Right kidney (tissue), 9 donors: ENCODE results near the gene ZNF394.
"Not testable (repeated sequence)": the region's sequence is repeated elsewhere in the genome, so short reads cannot be mapped to it uniquely, and the experiment has no call there.

ENCODE experiments used
- DNase-seq: peaks from one replicate; pipeline ENCODE4 v3.0.0-alpha.2; 2016
- long read RNA-seq, 8 donors: transcript quantifications; one replicate each; lab custom pipeline, GENCODE V29; 2026

The ZNF394 gene
- long read RNA-seq, donor 1, partial matches to known transcripts = 0 of 6 reads
- long read RNA-seq, donor 1, other reads (novel, unspliced or antisense) = 0 of 6 reads
- long read RNA-seq, donor 2, partial matches to known transcripts = 0 of 2 reads
- long read RNA-seq, donor 2, other reads (novel, unspliced or antisense) = 0 of 2 reads
- long read RNA-seq, donor 3, partial matches to known transcripts = 0 of 3 reads
- long read RNA-seq, donor 3, other reads (novel, unspliced or antisense) = 0 of 3 reads
- long read RNA-seq, donor 4, partial matches to known transcripts = 6 of 10 reads
- long read RNA-seq, donor 4, other reads (novel, unspliced or antisense) = 0 of 10 reads
- long read RNA-seq, donor 5, partial matches to known transcripts = 0 of 6 reads
- long read RNA-seq, donor 5, other reads (novel, unspliced or antisense) = 0 of 6 reads
- long read RNA-seq, donor 6, transcript ZNF394-201 (3 exons, 2,179 nt) = major isoform, 5 of 6 reads
- long read RNA-seq, donor 6, partial matches to known transcripts = 0 of 6 reads
- long read RNA-seq, donor 6, other reads (novel, unspliced or antisense) = 0 of 6 reads
- long read RNA-seq, donor 7, transcript ZNF394-201 (3 exons, 2,179 nt) = major isoform, 5 of 9 reads
- long read RNA-seq, donor 7, partial matches to known transcripts = 0 of 9 reads
- long read RNA-seq, donor 7, other reads (novel, unspliced or antisense) = 0 of 9 reads
- long read RNA-seq, donor 8, partial matches to known transcripts = 0 of 5 reads
- long read RNA-seq, donor 8, other reads (novel, unspliced or antisense) = 0 of 5 reads

DNA sequence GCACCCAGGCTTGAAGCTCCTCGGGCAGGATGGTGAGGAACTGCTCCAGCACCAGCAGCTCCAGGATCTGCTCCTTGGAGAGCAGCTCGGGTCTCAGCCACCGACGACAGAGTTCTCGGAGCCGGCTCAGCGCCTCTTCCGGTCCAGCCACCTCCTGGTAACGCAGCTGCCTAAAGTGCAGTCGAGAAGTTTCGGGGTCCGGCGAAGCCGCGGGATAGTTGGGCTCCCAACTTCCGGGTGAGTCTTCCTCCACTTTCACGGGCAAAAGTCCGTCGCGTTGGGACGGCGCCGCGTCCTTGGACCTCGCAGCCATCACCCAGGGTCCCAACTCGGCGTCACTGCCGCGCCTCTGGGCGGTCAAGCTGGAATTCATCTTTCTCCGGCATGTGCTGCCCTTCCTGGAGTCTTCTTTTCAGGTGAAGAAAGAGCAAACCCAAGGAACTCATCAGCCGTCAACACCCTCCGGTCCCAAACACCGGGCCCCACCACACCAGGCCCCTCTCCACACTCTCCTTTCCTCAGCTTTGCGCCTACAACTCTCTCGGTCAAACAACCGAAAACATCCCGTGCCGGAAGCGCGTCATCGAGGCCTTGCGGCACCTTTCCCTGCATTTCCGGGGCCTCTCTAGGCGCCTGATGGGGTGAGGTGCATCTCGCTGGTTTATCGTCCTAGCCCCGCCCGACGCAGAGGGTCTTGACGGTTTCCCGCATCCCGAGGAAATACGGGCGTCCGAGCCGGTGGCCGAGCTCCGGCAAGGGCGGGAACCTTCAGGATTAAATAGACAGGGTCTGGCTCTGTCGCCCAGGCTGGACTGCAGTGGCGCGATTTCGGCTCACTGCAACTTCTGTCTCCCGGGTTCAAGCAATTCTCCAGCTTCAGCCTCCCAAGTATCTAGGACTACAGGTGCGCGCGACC, at the start of gene ZNF394:
Gene ZNF394 (minus strand): TSS at position 561 of the 916 bp plus-strand sequence. CDS start 188 bp downstream, at position 373.
- peak; percentile 90 for DNase-seq

DNA sequence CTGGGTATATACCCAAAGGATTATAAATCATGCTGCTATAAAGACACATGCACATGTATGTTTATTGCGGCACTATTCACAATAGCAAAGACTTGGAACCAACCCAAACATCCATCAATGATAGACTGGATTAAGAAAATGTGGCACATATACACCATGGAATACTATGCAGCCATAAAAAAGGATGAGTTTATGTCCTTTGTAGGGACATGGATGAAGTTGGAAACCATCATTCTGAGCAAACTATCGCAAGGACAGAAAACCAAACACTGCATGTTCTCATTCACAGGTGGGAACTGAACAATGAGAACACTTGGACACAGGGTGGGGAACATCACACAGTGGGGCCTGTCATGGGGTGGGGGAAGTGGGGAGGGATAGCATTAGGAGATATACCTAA, 49.5 kb upstream of the ZNF394 start:
- not testable (repeated sequence) for DNase-seq

DNA sequence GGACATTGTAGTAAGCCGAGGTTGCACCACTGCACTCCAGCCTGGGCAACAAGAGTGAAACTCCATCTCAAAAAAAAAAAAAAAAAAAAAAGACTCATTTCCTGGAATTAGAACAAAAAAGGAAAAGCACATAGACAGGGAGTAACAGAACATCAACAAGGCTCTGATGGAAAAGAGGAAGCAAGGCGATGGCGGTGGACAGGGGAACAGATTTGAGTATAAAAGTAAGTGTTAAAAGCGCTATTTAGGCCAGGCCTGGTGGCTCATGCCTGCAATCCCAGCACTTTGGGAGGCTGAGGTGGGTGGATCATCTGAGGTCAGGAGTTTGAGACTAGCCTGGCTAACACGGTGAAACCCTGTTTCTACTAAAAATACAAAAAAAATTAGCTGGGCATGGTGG, 45.2 kb upstream of the ZNF394 start:
- not testable (repeated sequence) for DNase-seq

DNA sequence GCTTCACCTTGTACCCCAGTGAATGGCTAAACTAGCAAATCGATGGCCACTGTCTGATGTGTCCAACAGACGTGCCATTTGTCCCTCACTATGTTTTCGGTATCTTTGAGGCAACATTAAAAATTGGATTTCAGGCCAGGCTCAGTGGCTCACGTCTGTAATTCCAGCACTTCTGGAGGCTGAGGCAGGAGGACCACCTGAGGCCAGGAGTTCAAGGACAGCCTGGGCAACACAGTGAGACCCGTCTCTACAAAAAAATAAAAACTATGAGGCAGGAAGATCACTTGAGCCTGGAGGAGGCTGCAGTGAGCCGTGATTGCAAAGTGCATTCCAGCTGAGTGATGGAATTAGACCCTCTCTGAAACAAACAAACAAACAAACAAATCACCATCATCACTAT, 43.8 kb upstream of the ZNF394 start:
- DNase-seq = no peak

DNA sequence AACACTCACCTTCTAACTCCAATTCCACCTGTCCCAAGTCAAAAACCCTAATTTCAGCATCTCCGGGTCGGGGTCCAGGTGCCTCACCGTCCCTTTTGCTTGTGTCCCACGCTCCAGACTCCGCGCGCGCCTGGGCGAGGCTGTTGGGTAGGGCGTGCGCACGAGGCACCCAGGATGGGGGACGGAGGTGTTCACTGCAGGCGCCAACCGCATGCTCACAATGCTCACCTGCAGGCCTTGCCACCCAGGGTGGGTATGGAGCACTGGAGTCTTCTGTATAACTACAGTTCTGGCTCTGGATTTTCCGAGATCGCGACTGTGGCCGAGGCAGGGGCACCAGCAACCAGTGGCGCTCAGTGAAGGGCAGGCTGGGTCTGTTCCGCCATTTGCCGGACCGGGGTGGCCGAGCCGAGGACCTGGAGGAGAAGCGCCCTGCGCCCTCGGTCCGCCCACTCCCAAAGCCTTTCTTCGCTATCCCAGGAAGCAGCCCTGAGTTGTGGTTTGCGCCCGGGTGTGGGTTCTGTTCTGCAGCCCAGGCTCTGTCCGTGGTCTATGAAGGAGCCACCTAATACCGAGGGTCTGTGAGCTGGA, 43.1 kb upstream of the ZNF394 start:
- DNase-seq = no peak

DNA sequence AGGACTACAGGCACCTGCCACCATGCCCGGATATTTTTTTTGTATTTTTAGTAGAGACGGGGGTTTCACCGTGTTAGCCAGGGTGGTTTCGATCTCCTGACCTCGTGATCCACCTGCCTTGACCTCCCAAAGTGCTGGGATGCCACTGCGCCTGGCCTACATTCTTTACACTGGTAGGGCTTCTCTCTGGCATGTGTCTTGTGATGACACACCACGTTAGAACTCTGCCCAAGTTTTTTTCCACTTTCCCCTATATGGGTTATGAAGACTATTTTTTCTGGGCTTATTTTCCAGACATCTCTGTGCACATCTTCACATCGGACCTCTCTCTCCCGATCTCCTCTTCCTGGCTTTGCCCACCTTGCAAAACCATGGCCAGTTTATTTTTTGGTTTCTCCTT, 41.1 kb upstream of the ZNF394 start:
- no peak for DNase-seq

DNA sequence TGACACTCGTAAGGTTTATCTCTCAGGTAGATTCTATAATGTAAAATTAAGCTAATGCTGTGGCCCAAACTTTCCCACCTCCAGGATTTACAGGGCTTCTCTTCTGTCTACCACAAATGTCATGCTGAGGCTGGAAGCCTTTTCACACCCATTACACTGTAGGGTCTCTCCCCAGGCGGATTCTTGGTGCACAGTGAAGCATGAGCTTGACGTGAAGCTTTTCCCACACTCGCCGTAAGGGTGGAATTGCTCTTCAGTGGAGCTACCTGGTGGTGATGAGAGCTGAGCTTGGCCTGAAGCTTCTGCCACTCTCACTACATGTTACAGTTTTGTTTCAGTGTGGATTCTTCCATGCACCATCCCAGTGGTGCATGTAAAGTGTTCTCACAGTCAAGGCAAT, 40.5 kb upstream of the ZNF394 start:
- DNase-seq = no peak

DNA sequence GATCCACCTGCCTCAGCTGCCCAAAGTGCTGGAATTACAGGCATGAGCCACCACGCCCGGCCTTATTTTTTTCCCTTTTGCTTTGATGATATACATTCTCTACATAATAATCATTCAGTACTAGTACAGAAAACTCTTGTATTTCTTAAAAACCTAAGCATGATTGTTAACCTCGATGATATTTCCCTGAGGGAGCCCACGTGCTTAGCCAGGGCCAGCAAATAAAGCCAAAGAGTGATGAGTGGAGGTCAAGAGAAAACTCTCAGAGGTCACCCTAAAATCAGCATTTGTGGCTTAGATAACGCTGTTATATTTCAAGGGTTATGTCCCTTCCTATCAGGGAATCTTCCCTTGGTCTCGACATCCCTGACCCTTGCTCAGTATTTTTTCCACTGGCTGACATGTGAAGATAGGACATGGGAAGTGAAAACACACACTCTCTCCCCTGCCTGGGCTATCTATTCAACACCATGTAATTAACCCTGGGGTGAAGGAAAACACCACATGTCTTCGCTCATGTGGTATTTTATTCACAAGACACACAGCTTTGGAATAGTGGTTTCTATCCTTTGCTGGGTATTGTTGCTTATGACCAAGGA, 39.2 kb upstream of the ZNF394 start:
- no peak for DNase-seq

DNA sequence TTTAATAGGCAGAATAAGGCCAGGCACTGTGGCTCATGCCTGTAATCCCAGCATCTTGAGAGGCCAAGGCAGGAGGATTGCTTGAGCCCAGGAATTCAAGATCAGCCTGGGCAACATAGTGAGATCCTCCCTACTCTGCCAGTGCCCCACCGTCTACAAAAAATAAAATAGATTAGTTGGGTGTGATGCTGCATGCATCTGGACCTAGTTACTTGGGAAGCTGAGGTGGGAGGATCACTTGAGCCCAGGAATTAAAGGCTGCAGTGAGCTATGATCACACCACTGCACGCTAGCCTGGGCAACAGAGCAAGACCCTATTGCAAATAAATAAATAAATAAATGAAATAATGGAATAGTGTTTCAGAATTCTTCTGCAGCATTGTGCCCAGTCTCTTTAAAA, 35.6 kb upstream of the ZNF394 start:
- no peak for DNase-seq

DNA sequence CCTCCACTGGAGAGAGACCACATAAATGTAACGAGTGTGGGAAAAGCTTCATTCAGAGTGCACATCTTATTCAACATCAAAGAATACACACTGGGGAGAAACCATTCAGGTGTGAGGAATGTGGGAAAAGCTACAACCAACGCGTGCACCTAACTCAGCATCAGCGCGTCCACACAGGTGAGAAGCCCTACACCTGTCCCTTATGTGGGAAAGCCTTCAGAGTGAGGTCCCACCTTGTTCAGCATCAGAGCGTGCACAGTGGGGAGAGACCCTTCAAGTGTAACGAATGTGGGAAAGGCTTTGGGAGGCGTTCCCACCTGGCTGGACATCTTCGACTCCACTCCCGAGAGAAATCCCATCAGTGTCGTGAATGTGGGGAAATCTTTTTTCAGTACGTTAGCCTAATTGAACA, 31.3 kb upstream of the ZNF394 start:
- DNase-seq = no peak

DNA sequence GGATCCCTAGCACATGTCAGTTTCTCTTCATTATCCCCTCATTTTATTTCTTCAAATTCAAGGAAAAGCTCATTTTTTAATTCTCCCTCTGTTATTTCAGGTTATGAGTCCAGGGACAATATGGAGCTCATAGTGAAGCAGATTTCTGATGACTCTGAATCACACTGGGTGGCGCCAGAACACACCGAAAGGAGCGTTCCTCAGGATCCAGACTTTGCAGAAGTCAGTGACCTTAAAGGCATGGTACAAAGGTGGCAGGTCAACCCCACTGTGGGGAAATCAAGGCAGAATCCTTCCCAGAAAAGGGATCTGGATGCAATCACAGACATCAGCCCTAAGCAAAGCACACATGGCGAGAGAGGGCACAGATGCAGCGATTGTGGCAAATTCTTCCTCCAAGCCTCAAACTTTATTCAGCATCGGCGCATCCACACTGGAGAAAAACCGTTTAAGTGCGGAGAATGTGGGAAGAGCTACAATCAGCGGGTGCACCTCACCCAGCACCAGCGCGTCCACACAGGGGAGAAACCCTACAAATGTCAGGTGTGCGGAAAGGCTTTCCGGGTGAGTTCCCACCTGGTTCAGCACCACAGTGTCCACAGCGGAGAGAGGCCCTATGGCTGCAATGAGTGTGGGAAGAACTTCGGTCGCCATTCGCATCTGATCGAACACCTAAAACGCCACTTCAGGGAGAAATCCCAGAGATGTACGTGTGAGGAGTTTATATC, 25.8 kb upstream of the ZNF394 start:
- DNase-seq = no peak

DNA sequence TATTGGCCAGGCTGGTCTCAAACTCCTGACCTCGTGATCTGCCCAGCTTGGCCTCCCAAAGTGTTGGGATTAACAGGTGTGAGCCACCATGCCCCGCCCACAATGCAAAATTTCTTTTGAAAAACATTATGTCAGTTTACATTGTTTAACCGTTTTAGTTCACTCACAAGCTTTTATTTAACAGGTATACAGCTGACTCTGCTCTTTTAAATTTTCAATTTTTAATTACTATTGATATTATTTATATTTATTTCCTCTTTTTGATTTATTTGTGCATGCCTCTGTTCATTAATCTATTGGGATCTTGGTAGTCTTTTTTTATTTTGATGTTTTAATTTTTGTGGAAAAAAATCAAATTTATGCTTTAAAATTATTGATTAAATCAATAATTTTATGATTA, 21.3 kb upstream of the ZNF394 start:
- no peak for DNase-seq

DNA sequence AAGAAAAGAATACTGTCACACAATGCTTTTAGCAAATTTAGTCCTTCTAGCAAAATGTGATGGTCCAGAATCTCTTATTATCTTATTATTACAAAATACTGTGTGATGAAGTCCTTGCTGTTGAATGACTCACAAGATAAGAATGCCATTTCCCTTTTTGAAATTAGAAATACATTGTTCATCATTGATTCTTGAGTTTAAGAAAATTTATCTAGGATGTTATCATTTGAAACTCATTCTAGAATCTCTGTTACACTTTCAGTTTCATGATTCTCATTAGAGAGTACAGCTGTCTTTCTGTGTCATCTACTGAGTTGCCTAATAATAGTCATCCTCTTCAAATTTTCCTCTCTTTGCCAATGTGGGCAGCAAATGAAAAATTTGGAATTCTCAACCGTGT, 14.0 kb upstream of the ZNF394 start:
- DNase-seq = no peak

DNA sequence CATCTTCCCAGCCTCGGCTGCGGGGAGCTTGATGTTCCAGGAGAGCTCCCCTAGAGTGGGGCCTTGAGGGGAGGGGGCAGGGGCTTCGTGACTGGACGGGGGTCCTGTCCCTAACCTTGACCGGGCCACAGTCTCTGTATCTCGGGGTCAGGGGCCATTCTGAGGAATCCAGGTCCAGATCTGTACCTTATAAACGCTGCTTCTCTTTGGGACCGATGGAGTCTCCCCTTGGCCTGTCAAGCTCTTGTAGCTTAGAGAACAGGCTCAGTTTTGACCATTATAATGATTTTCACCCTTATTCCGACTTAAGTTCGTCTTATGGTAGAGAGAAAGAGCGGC, 5.2 kb upstream of the ZNF394 start:
- DNase-seq = no peak

DNA sequence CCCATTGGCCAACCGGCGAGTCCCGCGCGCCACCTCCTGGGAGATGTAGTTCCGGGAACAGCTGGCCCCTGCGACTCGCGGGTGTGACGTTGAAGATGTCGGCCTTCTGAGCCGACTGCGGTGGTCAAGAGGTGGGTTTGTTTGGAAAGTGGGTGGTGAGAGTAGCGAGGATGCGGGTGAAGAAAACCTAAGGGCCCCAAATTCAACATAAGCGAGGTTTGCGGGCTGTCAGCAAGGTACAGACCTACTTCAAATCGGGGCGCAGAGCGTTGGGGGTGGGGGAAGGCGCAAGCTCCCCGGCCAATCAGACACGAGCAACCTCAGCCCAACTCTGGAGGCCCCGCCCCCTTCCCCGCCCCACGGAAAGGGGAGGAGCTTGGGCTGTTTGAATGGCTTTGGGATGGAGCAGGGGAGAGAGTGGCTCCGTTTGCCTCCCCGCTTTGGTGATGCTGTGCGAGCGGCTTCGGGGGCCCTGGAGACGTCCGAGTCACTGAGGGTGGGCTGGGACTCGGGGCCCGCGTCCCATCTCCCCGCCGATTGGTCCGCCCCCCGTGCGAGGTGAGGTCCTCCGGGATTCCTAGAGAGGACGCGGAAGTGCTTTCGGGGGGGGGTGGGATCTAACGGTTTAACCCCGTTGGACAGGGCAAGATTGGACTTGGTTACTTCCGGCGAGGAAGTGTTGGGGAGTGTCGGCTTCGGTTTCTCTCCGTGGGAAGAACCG, 4.7 kb upstream of the ZNF394 start, which contains the start of gene ZKSCAN5:
Gene ZKSCAN5 (plus strand): TSS at position 60 of the 721 bp plus-strand sequence. CDS start 1,383 bp downstream, outside the sequence.
- DNase-seq = peak; percentile 100

DNA sequence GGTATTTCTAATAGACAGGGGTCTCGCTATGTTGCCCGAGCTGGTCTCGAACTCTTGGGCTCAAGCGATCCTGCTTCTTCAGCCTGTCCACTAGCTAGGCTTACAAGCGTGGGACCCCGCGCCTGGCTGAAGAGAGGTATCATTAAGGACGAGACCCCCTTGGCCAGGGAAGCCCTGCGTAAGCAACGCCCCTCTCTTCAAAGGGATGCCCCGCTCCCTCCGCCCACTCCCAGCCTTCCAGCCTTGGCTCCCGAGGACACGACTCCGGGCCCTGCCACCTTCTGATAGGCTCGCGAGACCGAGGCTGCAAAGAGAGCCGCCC, 4.2 kb upstream of the ZNF394 start:
- DNase-seq = no peak

DNA sequence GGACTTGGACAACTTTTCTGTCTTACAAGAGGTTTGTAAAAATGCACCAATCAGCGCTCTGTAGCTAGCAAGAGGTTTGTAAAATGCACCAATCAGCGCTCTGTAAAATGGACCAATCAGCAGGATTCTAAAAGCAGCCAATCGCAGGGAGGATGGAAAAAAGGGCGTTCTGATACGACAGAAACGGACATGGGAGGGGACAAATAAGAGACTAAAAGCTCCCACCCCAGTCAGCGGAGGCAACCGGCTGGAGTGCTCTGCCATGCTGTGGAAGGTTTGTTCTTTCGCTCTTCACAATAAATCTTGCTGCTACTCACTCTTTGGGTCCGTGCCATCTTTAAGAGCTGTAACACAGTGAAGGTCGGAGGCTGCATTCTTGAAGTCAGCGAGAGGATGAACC, 1.2 kb upstream of the ZNF394 start:
- not testable (repeated sequence) for DNase-seq

DNA sequence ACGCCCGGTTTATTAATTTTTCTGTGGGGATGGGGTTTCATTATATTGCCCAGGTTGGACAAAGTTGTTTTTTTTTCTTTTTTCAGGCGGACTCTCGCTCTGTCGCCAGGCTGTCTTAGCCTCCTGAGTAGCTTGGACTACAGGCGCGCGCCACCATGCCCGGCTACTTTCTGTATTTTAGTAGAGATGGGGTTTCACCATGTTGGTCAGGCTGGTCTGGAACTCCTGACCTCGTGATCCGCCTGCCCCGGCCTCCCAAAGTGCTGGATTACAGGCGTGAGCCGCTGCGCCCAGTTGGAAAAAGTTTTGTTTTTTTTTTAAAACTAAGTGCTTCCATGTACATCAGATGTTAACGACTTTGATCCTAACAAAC, 542 bp upstream of the ZNF394 start:
- no peak for DNase-seq

DNA sequence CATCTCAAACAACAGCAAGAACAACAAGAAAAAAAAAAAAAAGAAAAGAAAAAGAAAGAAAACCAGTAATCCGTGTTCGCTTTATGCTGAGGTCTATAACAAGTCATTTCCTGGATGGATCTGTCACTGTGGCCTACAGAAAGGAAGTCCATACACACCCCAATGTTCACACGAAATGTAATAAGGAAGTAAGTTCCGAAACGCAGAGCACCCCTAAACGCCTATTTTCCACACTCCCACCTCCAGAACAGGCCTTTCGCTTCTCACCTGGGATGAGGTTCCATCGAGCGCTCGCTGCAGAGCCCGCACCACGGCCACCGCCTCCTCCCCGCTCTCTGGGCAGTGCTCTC, 735 bp downstream of the ZNF394 start:
- DNase-seq = no peak

DNA sequence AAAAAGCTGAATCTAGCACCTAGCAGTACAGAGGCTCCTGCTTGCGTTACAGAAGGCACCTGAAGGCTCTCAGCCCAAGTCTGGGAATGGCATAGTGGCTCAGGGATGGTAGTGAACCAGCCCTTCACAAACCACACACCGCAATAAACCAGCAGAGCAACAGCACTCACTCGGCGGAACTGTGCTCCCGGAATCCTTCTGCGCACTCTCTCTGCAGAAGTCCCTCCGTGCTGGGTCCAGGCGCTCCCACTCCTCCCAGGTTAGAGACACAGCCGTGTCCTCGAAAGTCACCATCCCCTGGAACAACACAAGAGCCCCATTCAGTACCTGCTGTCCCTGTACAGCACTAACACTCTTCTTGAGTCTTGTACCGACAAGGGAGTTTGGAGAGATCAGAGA, 1.5 kb downstream of the ZNF394 start:
- no peak for DNase-seq
